H1 (cell line): ENCODE results near the gene TMEM92. TPM values are rescaled to one million over a fixed set of nuclear protein-coding genes. Genes with fewer than 3 reads are reported as not detected.

Experiments used
- JUND ChIP-seq: IDR thresholded peaks from 2 replicates; pipeline ENCODE4 v1.6.1; 2011; ENCODE audit warnings: mild to moderate bottlenecking, improper control_type of control experiment, low read length
- PHF8 ChIP-seq: fragments of 200-600 bp; sonication (generic); conservative IDR thresholded peaks from 2 replicates; pipeline ENCODE4 v1.7.1; 2012; ENCODE audit warnings: low read depth, mild to moderate bottlenecking, inconsistent platforms, low read length, moderate library complexity
- RFX5 ChIP-seq: IDR thresholded peaks from 2 replicates; pipeline ENCODE4 v1.6.1; 2011; ENCODE audit warnings: low read depth, low read length, improper control_type of control experiment, borderline replicate concordance
- SIX5 ChIP-seq: IDR thresholded peaks from 2 replicates; pipeline ENCODE4 v1.6.1; 2011; ENCODE audit warnings: mild to moderate bottlenecking, low read depth, low read length
- SUZ12 ChIP-seq: fragments of 200-600 bp; sonication (generic); IDR thresholded peaks from 2 replicates; pipeline ENCODE4 v1.6.1; 2012; ENCODE audit warnings: mild to moderate bottlenecking, inconsistent platforms, low read length, moderate library complexity, mixed read lengths
- TBP ChIP-seq: IDR thresholded peaks from 2 replicates; pipeline ENCODE4 v1.6.1; 2011; ENCODE audit warnings: low read depth, low read length, improper control_type of control experiment
- polyA plus RNA-seq, 7 experiments: library from polyadenylated mRNA; depleted of rRNA in 3 of 7; stranded (reverse) in 5 of 7; unstranded in 2 of 7; fragments of >200 nt in 5 of 7; fragments of 200-250 nt in 2 of 7; gene quantifications; 1 replicate in 5 of 7; 2 replicates in 1 of 7; 4 replicates in 1 of 7; pipeline versions ENCODE4 v1.2.1 to v1.2.3, GENCODE V29; 2011 to 2013; ENCODE audit warnings: missing spikeins in 2 of 7, mixed read lengths in 2 of 7
- total RNA-seq: library from RNA; stranded (reverse); fragmentation: NEBNext Ultra II Directional; extraction: Animal tissue kit (Norgen Biotek cat#: 25700); gene quantifications from 2 replicates; pipeline ENCODE4 v1.2.1, GENCODE V29; 2021

TMEM92 gene
- total and polyA plus RNA-seq, 2 of the 8 experiments (the other 6 are each of a cell fraction or from before 2014, with no cell fraction given): 11.9 to 24.8 TPM

DNA sequence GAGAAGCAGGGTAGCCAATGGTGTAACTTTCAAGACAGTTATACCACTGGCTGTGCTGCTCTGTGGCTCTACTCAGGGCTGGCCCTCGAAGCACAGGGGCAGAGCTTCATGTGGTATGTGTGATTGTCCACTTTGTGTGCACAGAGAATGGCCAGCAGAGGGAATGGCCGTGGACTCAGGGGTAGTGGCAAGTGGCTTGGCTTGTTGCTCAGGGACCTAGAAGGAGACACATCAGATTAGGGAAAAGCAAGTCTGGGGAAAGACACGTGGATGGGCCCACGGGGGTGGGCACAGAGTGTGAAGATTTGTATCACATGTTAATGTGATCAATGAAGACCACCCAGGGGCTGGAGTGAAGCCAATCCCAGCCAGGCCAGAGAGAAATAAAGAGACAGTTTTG, 51.6 kb downstream of the TMEM92 start (continued):
- TF ChIP-seq RFX5 (no peak), JUND (no peak), SIX5 (no peak), PHF8 (no peak), SUZ12 (no peak), TBP (no peak)
